GM18868 (cell line): ENCODE results near the gene MPHOSPH10.
"Not testable (repeated sequence)": the region's sequence is repeated elsewhere in the genome, so short reads cannot be mapped to it uniquely, and the experiment has no call there.

Source experiments
- ATAC-seq: cut with Tn5 transposase; IDR thresholded peaks from one replicate; pipeline ENCODE4 v1.9.1; 2021; ENCODE audit warnings: mild to moderate bottlenecking, moderate library complexity; ENCODE audit not compliant: unreplicated experiment

The MPHOSPH10 gene

DNA sequence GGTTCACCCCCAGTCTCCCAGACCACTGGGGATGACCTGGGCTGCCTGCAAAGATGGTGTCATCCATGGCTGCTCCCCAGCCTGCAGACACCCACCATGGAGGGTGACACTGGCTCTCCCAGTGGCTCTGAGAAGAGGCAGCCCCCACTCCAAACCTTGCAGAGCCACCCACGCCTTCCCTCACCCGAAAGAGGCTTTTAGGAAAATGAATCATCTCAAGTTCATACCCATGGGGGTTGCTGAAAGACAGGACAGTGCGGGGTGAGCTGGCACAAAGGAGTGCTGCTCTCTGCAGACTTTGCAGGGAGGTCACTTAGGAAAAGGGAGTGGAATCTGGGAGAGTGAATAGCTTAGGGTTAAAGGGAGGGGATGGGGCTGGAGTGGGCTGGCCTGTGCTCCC is 36.4 kb downstream of the MPHOSPH10 start:
- ATAC-seq: no peak

DNA sequence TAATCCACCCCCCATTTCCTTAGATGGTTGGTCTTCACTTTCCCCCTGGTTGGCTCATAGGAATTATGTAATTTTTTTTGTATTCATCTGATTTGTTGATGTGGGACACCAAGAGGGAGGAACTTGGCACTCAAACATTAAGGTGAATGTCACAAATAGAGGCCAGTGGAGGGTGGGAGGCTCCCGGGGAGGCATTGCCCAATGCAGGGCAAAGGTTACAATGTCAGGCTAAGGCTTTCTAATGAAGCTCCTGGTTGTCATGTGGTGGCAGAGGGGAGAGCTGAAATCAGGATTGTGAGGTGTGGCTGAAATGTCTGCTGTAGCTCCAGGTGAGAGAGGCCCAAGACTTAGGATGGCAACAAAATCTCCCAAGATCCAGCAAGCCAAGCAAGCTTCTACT is 42.7 kb downstream of the MPHOSPH10 start:
- no peak for ATAC-seq

GRCh38 chr2:71174207-71174606 is 43.8 kb downstream of the MPHOSPH10 start:
- no peak for ATAC-seq

DNA sequence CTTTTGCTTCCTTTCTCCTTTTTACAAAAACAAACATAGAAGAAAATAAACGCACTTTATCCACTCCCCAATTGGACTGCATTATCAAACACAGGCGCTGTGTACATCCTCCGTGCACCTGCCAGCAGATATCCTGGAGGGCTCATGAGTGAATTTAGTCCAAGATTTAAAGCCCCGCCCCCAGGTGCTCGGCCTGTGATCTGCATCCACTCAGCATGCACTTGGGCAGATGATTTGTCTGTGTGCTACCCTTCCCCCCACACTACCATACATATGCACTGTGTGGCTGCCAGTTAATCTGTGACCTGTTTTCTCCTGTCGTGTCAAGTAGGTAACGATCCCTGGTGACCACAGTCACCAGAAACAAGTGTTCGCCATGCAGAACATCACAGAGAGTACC is 48.4 kb downstream of the MPHOSPH10 start:
- not testable (repeated sequence) for ATAC-seq

DNA sequence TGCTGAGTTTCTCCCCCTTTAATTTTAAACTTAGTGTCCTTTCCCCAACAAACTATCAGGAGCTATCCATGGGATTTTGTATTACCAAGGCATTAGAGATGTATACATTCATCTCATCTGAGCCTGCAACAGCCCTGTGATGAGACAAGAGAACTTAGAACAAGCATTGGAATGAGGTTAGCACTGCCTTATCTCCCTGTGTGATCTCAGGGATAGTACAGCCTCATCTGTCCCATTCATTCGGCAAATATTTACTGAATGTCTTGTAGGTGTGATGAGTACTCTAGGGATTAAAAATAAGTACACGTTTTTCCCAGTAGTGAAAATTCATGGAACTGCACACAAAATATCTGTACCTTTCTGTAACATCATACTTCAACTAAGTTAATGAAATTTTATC is 50.9 kb downstream of the MPHOSPH10 start:
- ATAC-seq: no peak

GRCh38 chr2:71183306-71184115 is 53.1 kb downstream of the MPHOSPH10 start:
- ATAC-seq: not testable (repeated sequence)

DNA sequence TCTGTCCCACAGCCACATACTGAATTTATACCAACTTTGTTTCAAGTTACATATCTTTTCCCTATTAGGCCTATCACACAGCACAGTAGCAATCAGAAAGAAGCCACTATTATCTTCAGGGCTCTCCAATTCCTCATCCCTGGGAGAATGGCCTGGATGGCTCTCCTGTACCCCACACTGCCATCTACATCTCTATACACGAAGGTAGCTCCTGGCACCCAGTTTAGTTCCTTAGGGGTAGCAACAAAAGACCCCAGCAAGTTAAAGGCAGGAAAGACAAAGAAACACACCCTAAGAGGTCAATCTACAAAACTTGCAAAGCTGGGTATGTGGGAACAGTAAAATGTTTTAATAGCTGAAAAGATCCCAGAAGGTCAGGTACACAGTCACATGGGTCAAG is 56.5 kb downstream of the MPHOSPH10 start:
- ATAC-seq: no peak

- ATAC-seq: no peak
Measured at GRCh38 chr2:71187589-71187988, 57.2 kb downstream of the MPHOSPH10 start.

- ATAC-seq: no peak
Measured at GRCh38 chr2:71190656-71191569, 60.5 kb downstream of the MPHOSPH10 start.

GRCh38 chr2:71191570-71191943 is 61.1 kb downstream of the MPHOSPH10 start:
- ATAC-seq: no peak
